Muscle layer of colon (tissue), 2 donors: ENCODE results near the gene CCDC177.

Experiments used
- H3K27ac ChIP-seq: one replicate; pipeline ENCODE4 v1.7.0; 2013; ENCODE audit warnings: low read depth, mild to moderate bottlenecking, low read length, moderate library complexity
- H3K27me3 ChIP-seq, 2 donors: one replicate each; pipeline ENCODE4 v1.7.0; 2013; ENCODE audit warnings: low read length in 2 of 2, mild to moderate bottlenecking in 2 of 2; ENCODE audit not compliant: insufficient read depth in 2 of 2, control insufficient read depth in 1 of 2
- H3K36me3 ChIP-seq: one replicate; pipeline ENCODE4 v1.7.0; 2013; ENCODE audit warnings: mild to moderate bottlenecking, low read length; ENCODE audit not compliant: insufficient read depth
- H3K4me1 ChIP-seq: one replicate; pipeline ENCODE4 v1.7.0; 2013; ENCODE audit warnings: mild to moderate bottlenecking, low read length; ENCODE audit not compliant: insufficient read depth
- H3K4me3 ChIP-seq, 2 donors: one replicate each; pipeline ENCODE4 v1.7.0; 2013; ENCODE audit warnings: low read length in 2 of 2, low read depth in 1 of 2, mild to moderate bottlenecking in 1 of 2, moderate library complexity in 1 of 2
- H3K9ac ChIP-seq: one replicate; pipeline ENCODE4 v1.7.0; 2013; ENCODE audit warnings: low read length
- H3K9me3 ChIP-seq: one replicate; pipeline ENCODE4 v1.7.0; 2013; ENCODE audit warnings: mild to moderate bottlenecking, low read length
- donor health status: abdominal sarcoma.
- donor health status: Adenocarcinoma of cecum.

Gene CCDC177

DNA sequence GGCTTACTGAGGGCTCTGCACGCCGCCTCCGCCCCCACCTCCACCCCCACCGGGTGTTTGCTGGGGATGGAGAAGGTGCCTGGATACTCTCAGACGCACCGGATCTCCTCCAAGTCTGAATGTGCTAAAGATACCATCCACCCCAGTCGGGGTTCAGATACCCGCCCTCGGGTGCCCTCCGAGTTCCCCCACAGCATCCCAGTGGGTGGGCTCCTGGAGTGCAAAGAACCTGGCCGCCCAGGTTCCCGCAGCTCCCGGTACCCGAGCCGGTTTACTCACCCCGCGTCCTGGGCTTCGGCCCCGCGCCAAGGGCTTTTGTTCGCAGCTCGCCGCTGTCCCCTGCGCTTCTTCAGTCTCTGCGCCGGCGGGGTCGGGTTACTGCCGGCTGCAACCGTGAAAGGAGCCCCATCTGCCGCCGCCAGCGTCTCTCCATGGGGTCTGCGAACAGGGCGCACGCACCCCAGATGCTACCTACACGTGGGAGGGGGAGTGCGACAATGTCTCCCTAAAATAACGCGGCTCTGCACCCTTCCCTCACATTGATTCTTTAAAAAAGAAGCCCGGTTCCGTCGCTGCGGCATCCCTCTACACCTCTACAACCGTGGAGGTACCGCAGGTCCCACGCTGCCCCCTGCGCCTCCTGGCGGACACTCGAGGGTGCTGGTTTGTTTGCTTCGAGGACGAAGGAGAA is at the start of gene CCDC177:
Gene CCDC177 (minus strand): TSS at position 609 of the 691 bp plus-strand sequence. CDS start 1,249 bp downstream, outside the sequence.
- Histone ChIP-seq H3K9me3 (no peaks in the 10 kb centered on the region), H3K27ac (no peak within 1 kb of the TSS), H3K27me3 (peaks cover 38 to 68% of the 10 kb centered on the region in 2 donors), H3K4me1 (peaks cover 21% of the 10 kb centered on the region), H3K9ac (no peak within 1 kb of the TSS), H3K4me3 (peak within 1 kb of the TSS in 1 of 2 donors; percentile 19), H3K36me3 (no peaks in the 10 kb centered on the region)

DNA sequence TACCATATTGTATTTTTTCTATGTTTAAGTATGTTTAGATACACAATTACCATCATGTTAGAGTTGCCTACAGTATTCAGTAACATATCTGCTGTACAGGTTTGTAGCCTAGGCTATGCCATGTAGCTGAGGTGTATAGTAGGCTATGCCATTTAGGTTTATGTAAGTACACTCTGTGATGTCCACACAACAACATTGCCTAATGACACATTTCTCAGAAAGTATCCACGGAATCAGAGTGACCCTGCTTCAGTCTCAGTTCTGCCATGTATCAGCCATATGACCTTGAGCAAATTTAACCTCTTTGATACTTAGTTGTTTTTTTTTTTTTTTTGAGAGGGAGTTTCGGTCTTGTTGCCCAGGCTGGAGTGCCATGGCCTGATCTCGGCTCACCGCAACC is 49.5 kb upstream of the CCDC177 start:
- H3K27ac ChIP-seq = no peak overlapping the region

DNA sequence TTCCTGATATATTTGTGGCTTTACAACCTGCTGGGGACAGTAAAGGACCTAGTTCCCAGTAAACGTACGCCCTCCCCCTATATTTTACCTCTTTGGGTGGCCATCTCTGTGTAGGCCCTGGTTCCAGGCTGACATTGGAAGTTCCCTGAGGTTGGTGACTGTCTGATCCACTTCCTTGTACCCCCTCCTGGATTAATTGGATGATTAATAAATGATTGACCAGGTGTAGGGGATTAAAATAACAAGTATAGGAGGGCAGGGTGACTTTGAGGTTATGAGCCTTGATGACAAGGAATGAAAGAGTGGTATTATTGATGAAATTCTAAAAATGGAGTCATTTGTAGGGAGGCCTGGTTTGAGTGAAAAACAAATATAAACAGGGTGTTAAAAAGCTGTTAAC is 46.3 kb upstream of the CCDC177 start:
- Histone ChIP-seq H3K9me3 (no peaks in the 10 kb centered on the region), H3K4me3 (no peak overlapping the region), H3K27ac (no peak overlapping the region), H3K4me1 (peaks cover 59% of the 10 kb centered on the region), H3K36me3 (no peaks in the 10 kb centered on the region), H3K9ac (no peak overlapping the region), H3K27me3 (no peaks in the 10 kb centered on the region)

More for the DNA sequence above, 49.5 kb upstream of the CCDC177 start:
- Histone ChIP-seq H3K4me3 (no peak overlapping the region), H3K9me3 (no peaks in the 10 kb centered on the region), H3K36me3 (no peaks in the 10 kb centered on the region), H3K9ac (no peak overlapping the region), H3K27me3 (no peaks in the 10 kb centered on the region), H3K4me1 (peaks cover 36% of the 10 kb centered on the region)

DNA sequence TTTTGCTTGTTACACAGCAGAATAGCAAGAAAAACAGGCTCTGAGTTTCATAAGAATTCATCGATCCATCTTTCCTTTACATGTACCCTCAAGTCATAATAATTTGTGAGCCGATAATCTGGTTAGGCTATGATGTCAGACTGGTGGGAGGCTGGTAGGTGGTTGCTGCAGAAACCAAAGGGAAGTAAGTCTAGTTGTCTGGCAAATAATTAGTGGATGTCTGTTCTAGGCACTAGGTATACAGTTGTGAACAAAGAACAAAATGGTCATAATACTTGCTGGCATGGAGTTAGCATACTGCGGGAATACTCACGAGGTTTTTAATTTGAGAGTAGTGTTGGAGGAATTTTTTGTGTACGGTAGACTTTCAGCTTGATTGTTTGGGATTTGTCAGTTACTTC is 45.5 kb upstream of the CCDC177 start:
- Histone ChIP-seq H3K27me3 (no peaks in the 10 kb centered on the region), H3K4me1 (peaks cover 60% of the 10 kb centered on the region), H3K36me3 (no peaks in the 10 kb centered on the region), H3K27ac (no peak overlapping the region), H3K9ac (no peak overlapping the region), H3K4me3 (no peak overlapping the region), H3K9me3 (no peaks in the 10 kb centered on the region)

DNA sequence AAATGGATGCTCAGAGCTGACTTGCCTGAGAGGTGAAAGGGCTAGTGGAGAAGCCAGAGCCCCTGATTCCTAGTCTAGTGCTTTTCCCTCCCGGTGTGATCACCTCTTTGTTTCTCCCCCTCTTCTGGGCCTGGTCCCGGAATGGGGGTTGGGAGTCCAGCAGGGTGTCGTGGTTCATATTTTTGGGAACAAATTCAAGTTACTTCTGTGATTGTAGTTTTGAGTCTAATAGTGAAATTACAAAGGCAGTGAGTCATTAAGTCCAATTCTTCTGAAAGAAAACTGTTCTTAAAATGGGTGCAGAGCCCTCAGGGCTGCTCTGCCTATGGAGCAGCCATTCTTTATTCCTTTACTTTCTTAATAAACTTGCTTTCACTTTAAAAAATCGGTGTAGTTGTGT is 44.3 kb upstream of the CCDC177 start:
- Histone ChIP-seq H3K36me3 (no peaks in the 10 kb centered on the region), H3K4me3 (no peak overlapping the region), H3K27ac (no peak overlapping the region), H3K4me1 (peaks cover 65% of the 10 kb centered on the region), H3K9ac (no peak overlapping the region), H3K9me3 (no peaks in the 10 kb centered on the region), H3K27me3 (no peaks in the 10 kb centered on the region)

DNA sequence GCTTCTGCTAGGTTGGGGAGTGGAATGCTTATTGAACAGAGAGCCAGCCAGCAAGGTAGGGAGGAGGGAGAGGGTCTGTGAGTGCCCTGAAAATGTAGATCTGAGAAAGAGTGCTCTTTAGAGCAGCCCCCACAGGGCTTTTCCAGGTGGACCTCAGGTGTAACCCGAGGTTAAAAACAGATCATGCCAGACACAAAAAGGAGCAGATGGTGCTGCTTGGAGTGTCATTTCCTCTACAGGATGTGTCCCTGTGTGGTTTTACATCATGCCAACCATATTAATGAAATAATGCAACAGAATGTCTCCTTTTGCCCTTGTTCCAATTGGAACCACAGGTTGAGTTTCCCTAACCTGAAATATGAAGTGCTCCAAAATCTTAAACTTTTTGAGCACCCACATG is 43.1 kb upstream of the CCDC177 start:
- peaks cover 76% of the 10 kb centered on the region for H3K4me1 ChIP-seq

DNA sequence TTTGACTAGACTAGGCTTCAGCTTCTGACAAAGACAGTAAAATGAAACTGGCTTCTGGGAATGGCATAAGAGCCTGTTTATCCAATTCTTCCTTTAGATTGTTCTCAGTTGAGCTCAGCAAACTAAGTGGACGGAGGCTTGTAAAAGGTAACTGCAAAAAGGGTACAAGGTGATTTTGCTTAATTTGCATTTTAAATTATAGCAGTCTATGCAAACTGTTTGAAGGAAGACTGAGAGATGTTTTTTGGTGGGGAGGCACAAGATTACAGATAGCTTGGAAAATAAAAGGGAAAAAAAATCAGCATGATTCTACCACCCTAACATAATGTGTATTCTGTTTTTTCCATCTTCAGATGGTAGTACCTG is 41.7 kb upstream of the CCDC177 start:
- Histone ChIP-seq H3K27ac (peak overlapping the region; percentile 80), H3K9me3 (no peaks in the 10 kb centered on the region), H3K4me3 (no peak overlapping the region), H3K36me3 (no peaks in the 10 kb centered on the region), H3K9ac (peak overlapping the region; percentile 58), H3K4me1 (peaks cover 73% of the 10 kb centered on the region), H3K27me3 (no peaks in the 10 kb centered on the region)

More for the DNA sequence above, 43.1 kb upstream of the CCDC177 start:
- Histone ChIP-seq H3K9ac (no peak overlapping the region), H3K36me3 (no peaks in the 10 kb centered on the region), H3K27ac (peak overlapping the region; percentile 54), H3K9me3 (no peaks in the 10 kb centered on the region), H3K4me3 (no peak overlapping the region), H3K27me3 (no peaks in the 10 kb centered on the region)

DNA sequence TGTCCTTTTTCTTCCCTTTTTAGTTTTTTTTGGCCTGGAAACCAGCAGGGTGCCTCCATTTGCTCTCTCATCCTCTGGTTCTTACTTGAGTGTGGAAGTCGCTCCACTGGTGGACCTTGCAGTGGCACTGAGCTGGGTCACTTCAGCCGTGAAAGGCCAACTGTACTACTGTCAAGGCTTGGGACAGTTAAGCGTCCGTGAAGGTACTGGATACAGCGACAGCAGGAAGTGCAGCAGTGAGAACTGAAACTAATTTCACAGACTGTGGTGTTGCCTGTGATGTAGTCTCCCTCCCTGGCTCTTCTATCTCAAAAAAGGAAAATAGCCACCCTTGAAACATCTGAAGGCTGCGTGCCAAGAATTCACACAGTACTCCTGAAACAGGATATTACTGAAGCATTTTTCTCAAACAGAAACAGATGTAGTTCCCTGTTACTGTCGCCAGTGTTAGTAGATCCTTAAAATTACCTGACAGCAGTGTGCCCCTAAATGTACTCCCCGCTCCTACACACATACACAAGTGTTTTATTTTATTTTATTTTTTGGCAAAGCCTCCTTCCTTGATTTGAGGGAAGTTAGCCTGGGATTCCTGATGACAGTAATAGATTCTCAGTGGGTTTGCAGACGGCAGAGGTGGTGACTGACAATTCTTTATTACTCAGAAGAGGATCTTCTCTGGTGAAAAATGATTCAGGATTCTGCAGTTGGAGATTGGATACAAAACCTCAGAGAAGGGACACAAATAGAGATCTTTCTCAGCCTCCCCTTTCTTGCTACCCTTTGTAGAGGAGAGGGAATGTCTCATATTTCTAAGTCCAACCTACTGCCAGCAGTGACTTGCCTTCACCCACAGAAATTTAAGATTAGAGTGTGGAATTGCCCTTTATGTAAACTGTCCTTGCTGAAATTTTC is 41.1 kb upstream of the CCDC177 start:
- Histone ChIP-seq H3K9me3 (no peaks in the 10 kb centered on the region), H3K36me3 (no peaks in the 10 kb centered on the region), H3K27ac (peak overlapping the region; percentile 80), H3K4me3 (peak overlapping the region in 1 of 2 donors; percentile 33), H3K27me3 (no peaks in the 10 kb centered on the region), H3K4me1 (peaks cover 73% of the 10 kb centered on the region), H3K9ac (peak overlapping the region; percentile 58)

DNA sequence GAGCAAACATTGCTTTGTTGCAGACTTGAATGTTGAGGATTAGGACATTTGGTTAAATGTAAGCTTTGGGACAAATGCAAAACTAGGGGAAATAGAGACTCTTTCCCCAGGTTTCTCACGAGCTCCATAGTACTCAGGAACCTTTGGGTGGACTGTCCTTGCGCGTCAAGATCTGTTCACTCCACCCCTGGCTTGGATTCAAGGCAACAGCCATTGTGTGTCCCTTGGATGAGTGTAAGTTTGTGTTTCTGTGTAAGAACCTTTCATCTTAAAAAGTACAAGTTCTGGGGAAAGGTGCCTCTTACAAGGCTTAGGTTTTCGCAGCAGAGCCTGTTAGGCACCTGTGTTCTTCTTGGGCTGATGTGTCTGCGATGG is 40.4 kb upstream of the CCDC177 start:
- Histone ChIP-seq H3K4me3 (peak overlapping the region in 1 of 2 donors; percentile 33), H3K9me3 (no peaks in the 10 kb centered on the region), H3K4me1 (peaks cover 80% of the 10 kb centered on the region), H3K36me3 (no peaks in the 10 kb centered on the region), H3K9ac (peak overlapping the region; percentile 58), H3K27ac (peak overlapping the region; percentile 80), H3K27me3 (no peaks in the 10 kb centered on the region)

DNA sequence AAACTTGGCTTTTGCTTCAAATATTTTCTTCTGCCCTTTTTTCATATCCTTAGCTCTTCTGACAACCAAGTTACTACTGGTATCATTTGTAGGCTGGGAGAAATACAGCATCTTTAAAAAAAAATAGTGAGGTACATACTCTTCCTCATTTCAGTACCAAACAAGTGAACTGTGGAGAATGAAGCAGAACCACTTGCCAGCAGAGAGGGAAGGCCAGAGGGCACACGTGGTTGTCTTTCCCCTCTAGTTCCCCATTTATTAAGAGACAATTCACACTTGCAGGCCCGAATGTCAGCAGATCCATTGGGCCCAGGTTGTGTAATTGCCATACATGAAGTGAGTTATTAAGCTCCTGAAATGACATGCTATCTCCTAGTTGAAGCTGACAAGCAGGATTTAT is 39.9 kb upstream of the CCDC177 start:
- Histone ChIP-seq H3K27ac (peak overlapping the region; percentile 80), H3K9ac (no peak overlapping the region), H3K4me3 (peak overlapping the region in 1 of 2 donors; percentile 33), H3K9me3 (no peaks in the 10 kb centered on the region), H3K4me1 (peaks cover 82% of the 10 kb centered on the region), H3K27me3 (no peaks in the 10 kb centered on the region), H3K36me3 (no peaks in the 10 kb centered on the region)

DNA sequence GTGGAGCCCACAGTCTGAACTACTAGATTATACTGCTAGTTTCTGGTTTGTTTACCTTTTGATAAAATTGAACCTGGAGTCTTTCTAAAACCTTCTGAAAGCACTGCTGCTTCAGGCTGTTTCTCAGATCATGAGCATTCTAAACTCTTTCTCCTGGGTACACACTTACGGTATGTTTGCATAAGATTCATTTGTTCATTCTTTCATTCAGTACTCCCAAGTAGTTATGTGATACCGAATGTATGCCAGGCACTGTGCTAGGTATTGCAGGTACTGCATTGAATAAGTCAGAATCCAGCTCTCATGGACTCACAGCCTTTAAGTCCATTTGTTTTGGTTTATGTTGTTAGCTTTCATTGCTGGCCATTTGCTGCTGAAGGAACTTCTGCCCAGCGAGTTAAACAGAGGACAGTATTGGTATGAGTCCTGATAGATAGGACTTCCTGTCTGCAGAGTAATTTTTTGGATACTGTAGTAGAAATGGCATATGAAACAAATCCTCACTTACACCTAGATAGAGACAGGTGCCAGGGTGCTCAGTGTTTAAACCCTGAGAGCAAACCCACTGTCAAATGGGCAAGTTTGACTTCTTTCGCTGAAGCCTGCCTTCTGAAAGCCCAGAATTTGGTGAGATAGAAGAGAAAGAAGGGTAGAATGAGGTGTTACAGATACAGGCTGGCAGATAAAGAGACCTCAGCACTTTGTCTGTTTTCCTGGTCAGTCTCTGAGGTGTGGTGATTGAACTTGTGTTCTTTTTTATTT is 38.8 kb upstream of the CCDC177 start:
- no peaks in the 10 kb centered on the region for H3K9me3 ChIP-seq
- H3K36me3 ChIP-seq = no peaks in the 10 kb centered on the region
- H3K4me1 ChIP-seq = peaks cover 71% of the 10 kb centered on the region
- H3K9ac ChIP-seq = peak overlapping the region; percentile 94
- H3K4me3 ChIP-seq = peak overlapping the region in 1 of 2 donors; percentile 87
- peak overlapping the region; percentile 94 for H3K27ac ChIP-seq
- H3K27me3 ChIP-seq = no peaks in the 10 kb centered on the region
